ENCODE measurements around the gene IDH1.

DNA sequence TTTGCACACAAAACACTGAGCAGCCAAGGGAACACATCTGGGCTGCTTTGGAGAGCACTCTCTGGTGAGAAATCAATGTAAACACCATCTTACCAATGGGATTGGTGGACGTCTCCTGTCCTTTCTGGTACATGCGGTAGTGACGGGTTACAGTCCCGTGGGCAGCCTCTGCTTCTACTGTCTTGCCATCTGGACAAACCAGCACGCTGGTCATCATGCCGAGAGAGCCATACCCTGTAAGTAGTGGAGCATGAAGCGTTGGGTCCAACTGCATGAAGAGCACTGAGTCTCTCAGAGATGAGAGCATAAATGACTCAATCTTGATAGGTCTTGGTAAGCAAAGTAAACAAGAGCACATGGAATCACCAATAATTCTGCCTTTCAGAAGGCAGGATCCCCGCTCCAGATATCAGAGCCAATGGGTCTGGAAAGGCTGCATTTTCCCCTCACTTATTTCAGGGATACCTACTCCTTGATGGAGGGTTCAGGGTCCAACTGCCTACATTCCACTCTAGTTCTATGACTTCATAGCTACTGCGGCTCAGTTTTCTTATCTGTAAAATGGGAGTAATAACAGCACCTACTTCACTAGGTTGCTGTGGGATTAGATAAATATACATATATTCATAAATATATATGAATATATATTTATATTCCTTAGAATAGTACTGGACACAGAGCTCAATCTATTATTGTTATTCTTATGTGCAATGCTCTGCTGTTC lies 14.9 kb downstream of the IDH1 start:
- no peak for TF ChIP-seq EZH2 (IDR thresholded peaks at IDR 0.05; ENCODE audit: borderline replicate concordance, insufficient read depth, low read depth, low read length, poor library complexity, severe bottlenecking)
- TF ChIP-seq CTCF (IDR thresholded peaks at IDR 0.05), result no peak

Data from B cell (primary cell).